K562 (cell line): ENCODE results near the gene LEO1. TPM values are rescaled to one million over a fixed set of nuclear protein-coding genes. Genes with fewer than 3 reads are reported as not detected.

ENCODE experiments used
- ARID1B ChIP-seq: fragments of 450-650 bp; IDR thresholded peaks from 2 replicates; pipeline ENCODE4 v1.6.1; 2016; ENCODE audit warnings: antibody characterized with exemption, mild to moderate bottlenecking, inconsistent platforms
- DEAF1 ChIP-seq: fragments of 450-650 bp; formaldehyde crosslinking; IDR thresholded peaks from 2 replicates; pipeline ENCODE4 v1.4.0; 2020; ENCODE audit warnings: mild to moderate bottlenecking, moderate library complexity
- ERF ChIP-seq: fragments of 450-650 bp; formaldehyde crosslinking; IDR thresholded peaks from 2 replicates; pipeline ENCODE4 v1.4.0; 2020; ENCODE audit warnings: mild to moderate bottlenecking, mixed read lengths
- FOXA3 ChIP-seq, 2 experiments: fragments of 450-650 bp in 1 of 2; sonication (generic) in 1 of 2; formaldehyde crosslinking; IDR thresholded peaks in 1 of 2; conservative IDR thresholded peaks in 1 of 2; 2 replicates each; pipeline versions ENCODE4 v1.4.0 to v1.8.0; 2020 to 2022; ENCODE audit warnings: mild to moderate bottlenecking in 2 of 2, missing genetic modification reagents in 1 of 2
- GATAD2A ChIP-seq: fragments of 450-650 bp; IDR thresholded peaks from 2 replicates; pipeline ENCODE4 v1.6.1; 2017
- GTF2A2 ChIP-seq: IDR thresholded peaks from 2 replicates; pipeline ENCODE4 v1.6.1; 2016; ENCODE audit warnings: mild to moderate bottlenecking, missing genetic modification characterization, missing compliant biosample characterization
- JUNB ChIP-seq: fragments of 450-650 bp; formaldehyde crosslinking; conservative IDR thresholded peaks from 2 replicates; pipeline ENCODE4 v1.4.0; 2020; ENCODE audit warnings: mild to moderate bottlenecking
- KAT7 ChIP-seq: sonication (generic); formaldehyde crosslinking; IDR thresholded peaks from 2 replicates; pipeline ENCODE4 v1.8.0; 2022; ENCODE audit warnings: missing genetic modification reagents, mild to moderate bottlenecking, borderline replicate concordance
- KDM1A ChIP-seq, 2 experiments: fragments of 450-650 bp; IDR thresholded peaks; 2 replicates each; pipeline ENCODE4 v1.6.1; 2016; ENCODE audit warnings: mild to moderate bottlenecking in 2 of 2
- MAX ChIP-seq: sonication (generic); formaldehyde crosslinking; IDR thresholded peaks from 2 replicates; pipeline ENCODE4 v1.9.0; 2022; ENCODE audit warnings: mild to moderate bottlenecking, missing genetic modification reagents
- MCM3 ChIP-seq: fragments of 450-650 bp; IDR thresholded peaks from 2 replicates; pipeline ENCODE4 v1.6.1; 2016
- MYBL2 ChIP-seq, 2 experiments: fragments of 450-650 bp in 1 of 2; sonication (generic) in 1 of 2; formaldehyde crosslinking in 1 of 2; IDR thresholded peaks; 2 replicates each; pipeline versions ENCODE4 v1.6.1 to v1.8.1; 2017 to 2022; ENCODE audit warnings: borderline replicate concordance in 1 of 2, inconsistent platforms in 1 of 2, low read depth in 1 of 2, mild to moderate bottlenecking in 1 of 2, missing genetic modification reagents in 1 of 2, moderate library complexity in 1 of 2
- PHTF2 ChIP-seq: fragments of 250-450 bp; sonication (Bioruptor Pico); IDR thresholded peaks from 2 replicates; pipeline ENCODE4 v1.5.0; 2021; ENCODE audit warnings: mild to moderate bottlenecking
- ZNF121 ChIP-seq: sonication (generic); formaldehyde crosslinking; conservative IDR thresholded peaks from 2 replicates; pipeline ENCODE4 v1.8.0; 2022; ENCODE audit warnings: missing genetic modification reagents
- ZNF57 ChIP-seq: fragments of 450-650 bp; formaldehyde crosslinking; IDR thresholded peaks from 2 replicates; pipeline ENCODE4 v1.4.0; 2020; ENCODE audit warnings: mild to moderate bottlenecking, moderate library complexity
- ZNF583 ChIP-seq: fragments of 250-450 bp; sonication (Bioruptor Pico); IDR thresholded peaks from 2 replicates; pipeline ENCODE4 v1.4.0; 2020
- ZNF584 ChIP-seq: fragments of 200-800 bp; sonication (Bioruptor generic); IDR thresholded peaks from 2 replicates; pipeline ENCODE4 v1.6.1; 2016; ENCODE audit warnings: low read depth, mild to moderate bottlenecking, missing genetic modification characterization, missing compliant biosample characterization
- ZNF639 ChIP-seq, 2 experiments: fragments of 200-800 bp in 1 of 2; sonication (Bioruptor generic) in 1 of 2; sonication (generic) in 1 of 2; formaldehyde crosslinking in 1 of 2; IDR thresholded peaks in 1 of 2; conservative IDR thresholded peaks in 1 of 2; 2 replicates each; pipeline versions ENCODE4 v1.5.0 to v1.6.1; 2016 to 2020; ENCODE audit warnings: missing compliant biosample characterization in 1 of 2, missing genetic modification characterization in 1 of 2, missing genetic modification reagents in 1 of 2
- polyA plus RNA-seq, 8 experiments: library from polyadenylated mRNA; depleted of rRNA in 4 of 8; stranded (reverse) in 5 of 8; unstranded in 3 of 8; fragments of >200 nt; fragmentation: Nextera tagmentation in 2 of 8; fragmentation: Illumina TruSeq in 1 of 8; extraction: Ambion mirVana in 2 of 8; extraction: Trizol in 1 of 8; gene quantifications; 2 replicates each; pipeline versions ENCODE4 v1.2.1 to v1.2.3, GENCODE V29; 2011 to 2014; ENCODE audit warnings: inconsistent platforms in 1 of 8, missing spikeins in 1 of 8
- total RNA-seq, 7 experiments: library from RNA; depleted of rRNA in 6 of 7; stranded (reverse); fragments of >200 nt in 6 of 7; fragmentation: Illumina TruSeq in 2 of 7; extraction: Trizol in 2 of 7; gene quantifications; 2 replicates each; pipeline versions ENCODE4 v1.2.1 to v1.2.3, GENCODE V29; 2011 to 2021; ENCODE audit warnings: low replicate concordance in 1 of 7

Gene LEO1
- total and polyA plus RNA-seq, 9 of the 15 experiments (the other 6 are each of a cell fraction or from before 2014, with no cell fraction given): 8.4 to 48.3 (median 37.9) TPM

GRCh38 chr15:51907136-51907862 is 64.3 kb downstream of the LEO1 start (continued):
- no peak for TF ChIP-seq MAX (CRISPR knock-in tag)
- no peak for TF ChIP-seq DEAF1
- no peak for TF ChIP-seq ZNF121 (CRISPR knock-in tag)
- no peak for TF ChIP-seq GATAD2A
- TF ChIP-seq JUNB (CRISPR knock-in tag): no peak
- no peak for TF ChIP-seq ZNF583
- TF ChIP-seq ZNF57 (CRISPR knock-in tag): no peak
- no peak for TF ChIP-seq MCM3
- TF ChIP-seq FOXA3 (CRISPR knock-in tag; conservative IDR thresholded peaks at IDR 0.05 in 1 of 2, IDR thresholded peaks at IDR 0.05 in 1 of 2): peak; percentile 51 to 79; a peak in 2 of 4 replicates
- no peak for TF ChIP-seq ERF (CRISPR knock-in tag)
- no peak for TF ChIP-seq ZNF639 (CRISPR knock-in tag; conservative IDR thresholded peaks at IDR 0.05 in 1 of 2, IDR thresholded peaks at IDR 0.05 in 1 of 2)
- no peak for TF ChIP-seq KDM1A (IDR thresholded peaks at IDR 0.05)
- 0 out of 2 replicates have a peak, but pooled peaks have one; percentile 15 for TF ChIP-seq ARID1B
- TF ChIP-seq MYBL2 (IDR thresholded peaks at IDR 0.05; ENCODE audit: low read depth): no peak
- TF ChIP-seq MYBL2 (CRISPR knock-in tag; IDR thresholded peaks at IDR 0.05; ENCODE audit: borderline replicate concordance): no peak
- no peak for TF ChIP-seq ZNF584
- TF ChIP-seq KAT7 (CRISPR knock-in tag): no peak
- TF ChIP-seq PHTF2 (CRISPR knock-in tag): no peak
- no peak for TF ChIP-seq GTF2A2 (tag)
